22Rv1 (cell line): ENCODE measurements around the gene TBC1D3B.
"Not testable (repeated sequence)": the region's sequence is repeated elsewhere in the genome, so short reads cannot be mapped to it uniquely, and the experiment has no call there.

Experiments
- H3K27ac ChIP-seq: fragments of 450-650 bp; 2 replicates; pipeline ENCODE4 v1.5.1; 2017
- ZFX ChIP-seq: fragments of 450-650 bp; IDR thresholded peaks from 2 replicates; pipeline ENCODE4 v1.6.1; 2017; ENCODE audit warnings: antibody characterized with exemption, borderline replicate concordance
- TF ChIP-seq, protein P1 (sequence below): fragments of 450-650 bp; IDR thresholded peaks from 2 replicates; pipeline ENCODE4 v1.5.1; 2017; ENCODE audit warnings: mild to moderate bottlenecking

TBC1D3B gene

DNA sequence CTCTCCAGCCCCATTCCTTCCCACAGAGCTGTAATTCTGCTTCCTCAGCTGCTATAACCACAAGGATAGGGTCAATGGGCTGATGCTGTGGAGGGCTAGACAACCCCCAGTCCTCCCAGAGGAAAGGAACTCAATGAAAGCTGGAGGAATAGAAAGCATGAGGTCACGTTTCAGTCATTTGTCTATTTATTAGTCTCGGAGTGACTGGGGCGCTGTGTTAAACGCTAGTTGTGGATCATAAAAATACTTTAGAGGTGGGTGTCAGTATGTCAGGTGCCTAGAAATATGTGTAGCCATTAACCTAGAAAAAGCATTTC, 20.9 kb upstream of the TBC1D3B start:
- H3K27ac ChIP-seq: no peak overlapping the region
- TF ChIP-seq, protein P1, sequence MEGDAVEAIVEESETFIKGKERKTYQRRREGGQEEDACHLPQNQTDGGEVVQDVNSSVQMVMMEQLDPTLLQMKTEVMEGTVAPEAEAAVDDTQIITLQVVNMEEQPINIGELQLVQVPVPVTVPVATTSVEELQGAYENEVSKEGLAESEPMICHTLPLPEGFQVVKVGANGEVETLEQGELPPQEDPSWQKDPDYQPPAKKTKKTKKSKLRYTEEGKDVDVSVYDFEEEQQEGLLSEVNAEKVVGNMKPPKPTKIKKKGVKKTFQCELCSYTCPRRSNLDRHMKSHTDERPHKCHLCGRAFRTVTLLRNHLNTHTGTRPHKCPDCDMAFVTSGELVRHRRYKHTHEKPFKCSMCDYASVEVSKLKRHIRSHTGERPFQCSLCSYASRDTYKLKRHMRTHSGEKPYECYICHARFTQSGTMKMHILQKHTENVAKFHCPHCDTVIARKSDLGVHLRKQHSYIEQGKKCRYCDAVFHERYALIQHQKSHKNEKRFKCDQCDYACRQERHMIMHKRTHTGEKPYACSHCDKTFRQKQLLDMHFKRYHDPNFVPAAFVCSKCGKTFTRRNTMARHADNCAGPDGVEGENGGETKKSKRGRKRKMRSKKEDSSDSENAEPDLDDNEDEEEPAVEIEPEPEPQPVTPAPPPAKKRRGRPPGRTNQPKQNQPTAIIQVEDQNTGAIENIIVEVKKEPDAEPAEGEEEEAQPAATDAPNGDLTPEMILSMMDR: no peak
- no peak for TF ChIP-seq ZFX

DNA sequence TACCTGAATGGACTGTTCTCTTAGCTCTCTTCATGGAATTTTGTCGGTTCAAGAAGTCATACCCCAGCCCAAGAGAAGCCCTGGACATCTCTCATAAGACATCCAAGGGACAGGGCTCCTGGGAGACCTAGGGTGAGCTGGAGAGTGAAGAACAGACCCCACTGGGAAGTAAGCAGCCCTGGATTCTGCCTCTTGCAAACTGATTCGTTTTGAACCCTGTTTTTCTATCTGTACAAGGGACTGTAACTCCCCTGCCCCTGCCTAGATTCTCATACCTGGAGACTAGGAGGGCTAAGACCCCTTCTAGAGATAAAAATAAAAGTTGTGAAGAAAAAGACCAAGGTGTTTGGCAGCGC, 19.7 kb upstream of the TBC1D3B start:
- no peak overlapping the region for H3K27ac ChIP-seq
- TF ChIP-seq, protein P1: no peak

DNA sequence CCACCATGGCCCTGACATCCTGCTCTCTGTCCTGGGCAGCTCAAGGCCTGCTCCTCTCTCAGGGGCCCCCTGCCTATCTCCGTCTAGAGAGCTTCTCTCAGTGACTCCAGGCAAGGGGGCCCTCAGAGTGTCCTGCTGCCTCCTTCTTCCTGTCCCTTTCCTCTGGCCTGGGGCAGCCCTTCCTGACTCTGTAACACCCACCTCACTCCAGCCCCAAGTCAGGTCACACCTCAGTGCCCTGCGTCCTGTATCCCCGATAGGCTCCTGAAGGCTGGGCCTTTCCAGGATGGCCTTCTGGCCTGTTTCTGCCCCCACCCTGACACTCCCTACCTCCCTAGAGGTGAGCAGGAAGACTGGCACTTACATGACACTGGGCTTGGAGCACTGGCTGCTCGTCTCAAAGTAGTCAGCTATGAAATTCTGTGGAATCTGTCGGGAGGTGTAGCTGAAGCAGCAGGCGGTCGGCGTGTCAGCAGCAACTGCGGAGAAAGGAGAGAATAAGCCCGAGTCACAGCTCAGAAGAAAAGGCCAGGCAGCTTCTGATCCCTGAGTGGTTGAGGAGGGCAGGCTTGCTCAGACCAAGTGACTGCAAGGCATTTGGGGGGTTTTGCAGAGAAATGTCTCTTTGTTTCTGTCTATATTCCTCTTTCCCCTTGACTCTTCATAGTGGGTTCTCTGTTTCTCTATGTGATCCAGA, 19.1 kb upstream of the TBC1D3B start:
- TF ChIP-seq, protein P1: no peak
- no peak for TF ChIP-seq ZFX

DNA sequence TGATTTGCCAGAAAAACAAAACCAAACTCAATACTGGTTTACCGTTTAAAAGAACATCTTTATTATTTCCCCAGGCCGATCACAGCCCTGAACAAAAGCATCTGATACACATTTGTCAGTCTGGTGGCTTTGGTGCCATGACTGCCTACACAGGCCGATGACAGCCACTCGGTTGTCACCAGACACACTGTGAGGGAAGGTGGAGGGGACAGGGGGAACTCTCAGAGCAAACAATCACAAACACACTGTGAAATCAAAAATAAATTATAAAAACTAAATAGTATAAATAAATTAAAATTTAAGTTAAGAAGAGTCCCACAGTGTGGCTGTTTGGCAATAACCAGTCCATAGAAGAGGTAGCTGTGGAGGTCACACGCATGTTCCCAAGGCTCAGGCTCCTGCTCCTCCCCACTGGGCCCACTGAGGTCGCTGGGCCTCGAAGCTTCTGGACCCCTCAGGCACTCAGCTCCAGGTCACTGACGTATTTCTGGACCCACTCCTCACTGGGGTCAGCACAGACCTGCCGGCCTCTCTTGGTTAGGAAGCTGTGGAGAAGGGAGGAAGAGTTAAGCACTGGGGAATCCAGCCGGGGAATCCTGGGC, 18.5 kb upstream of the TBC1D3B start:
- H3K27ac ChIP-seq: not testable (repeated sequence)

More for the DNA sequence above, 19.1 kb upstream of the TBC1D3B start:
- H3K27ac ChIP-seq: no peak overlapping the region

DNA sequence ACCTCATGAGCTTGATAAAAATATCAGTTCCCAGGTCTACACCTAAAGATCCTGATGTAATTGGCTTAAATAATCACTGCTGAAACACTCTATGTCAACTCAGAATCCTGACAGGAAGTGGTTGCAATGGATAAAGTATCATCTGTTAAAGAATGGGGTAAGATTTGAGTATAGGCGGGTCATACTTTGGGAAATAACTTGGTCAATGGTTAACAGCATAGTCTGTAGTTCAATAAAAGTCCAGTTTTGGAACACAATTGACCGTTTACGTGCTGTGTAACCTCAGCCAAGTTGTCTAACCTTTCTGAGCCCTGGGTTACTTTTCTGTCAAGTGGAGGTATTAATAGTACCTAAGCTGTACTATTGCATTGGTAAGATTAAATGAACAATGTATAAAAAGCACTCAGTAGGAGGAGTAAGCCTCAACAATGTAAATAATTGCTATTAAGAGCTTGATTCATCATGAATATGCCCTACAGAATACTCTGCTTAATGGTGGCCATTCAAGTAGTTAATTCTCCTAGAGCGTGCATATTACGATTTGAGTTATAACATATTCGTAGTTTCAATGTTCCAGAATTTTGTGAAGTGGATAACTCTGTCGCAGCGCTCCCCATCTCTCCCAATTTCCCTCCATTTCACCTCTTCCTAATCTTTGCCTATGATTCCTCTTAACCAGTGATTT, 17.9 kb upstream of the TBC1D3B start:
- not testable (repeated sequence) for H3K27ac ChIP-seq

DNA sequence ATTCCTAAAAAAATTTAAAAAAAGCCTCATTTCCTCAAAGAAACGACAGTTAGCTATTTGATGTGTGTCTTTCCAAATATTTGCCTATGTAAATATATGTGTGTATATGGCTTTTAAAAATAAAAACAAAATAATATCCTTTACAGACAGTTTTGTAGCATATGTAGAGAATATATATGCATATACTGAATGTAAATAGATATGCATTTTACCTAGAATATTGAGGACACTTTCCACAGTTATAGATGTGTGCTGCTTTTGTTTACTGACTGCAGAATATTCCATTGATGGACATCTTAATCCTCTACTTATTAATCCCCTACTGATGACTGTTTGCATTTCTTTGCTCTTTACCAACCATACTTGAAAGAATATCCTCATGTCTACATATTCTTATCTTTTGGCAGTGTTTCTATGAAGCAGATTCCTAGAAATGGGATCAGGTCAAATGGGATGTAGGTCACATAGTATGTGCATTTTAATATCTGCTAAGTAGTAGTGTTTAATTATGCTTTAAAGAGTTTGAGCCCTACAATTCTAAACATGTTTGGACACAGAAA, 16.9 kb upstream of the TBC1D3B start:
- H3K27ac ChIP-seq: no peak overlapping the region
- TF ChIP-seq ZFX: no peak
- TF ChIP-seq, protein P1: no peak

DNA sequence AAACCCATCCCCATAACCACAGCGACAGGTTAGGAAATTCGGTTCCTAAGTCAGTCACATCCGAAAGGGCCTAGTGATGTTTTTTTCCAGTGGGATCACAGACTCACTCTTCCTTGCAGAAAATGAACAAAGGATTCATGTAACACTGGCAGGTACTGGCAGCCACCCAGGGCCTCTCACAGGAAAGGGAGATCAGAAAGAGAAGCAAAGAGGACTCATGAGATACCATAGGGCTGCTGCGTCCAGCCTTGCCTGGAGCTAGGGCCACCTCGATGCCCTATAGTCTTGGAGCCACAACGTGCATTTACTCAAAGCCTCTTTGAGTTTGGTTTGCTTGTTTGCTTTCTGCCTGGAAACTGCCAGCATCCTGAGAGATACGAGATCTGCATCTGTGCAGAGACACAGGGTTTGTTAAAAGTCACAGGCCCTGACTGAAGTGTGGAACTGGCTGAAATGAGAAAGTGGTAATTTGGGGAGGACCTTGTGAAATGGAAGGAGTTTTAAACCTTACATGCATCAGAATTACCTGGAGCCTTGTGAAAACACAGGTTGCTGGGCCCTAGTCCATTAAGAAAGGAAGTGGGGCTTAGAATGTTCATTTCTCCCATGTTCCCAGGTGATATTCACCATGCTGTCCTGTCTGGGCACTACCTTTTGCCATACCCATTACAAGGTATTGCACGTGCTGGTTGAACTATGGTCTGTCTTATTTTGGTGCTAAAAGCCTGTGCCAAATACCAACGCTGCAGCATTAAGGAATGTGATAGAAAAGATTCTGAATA, 14.3 kb upstream of the TBC1D3B start:
- H3K27ac ChIP-seq: not testable (repeated sequence)

DNA sequence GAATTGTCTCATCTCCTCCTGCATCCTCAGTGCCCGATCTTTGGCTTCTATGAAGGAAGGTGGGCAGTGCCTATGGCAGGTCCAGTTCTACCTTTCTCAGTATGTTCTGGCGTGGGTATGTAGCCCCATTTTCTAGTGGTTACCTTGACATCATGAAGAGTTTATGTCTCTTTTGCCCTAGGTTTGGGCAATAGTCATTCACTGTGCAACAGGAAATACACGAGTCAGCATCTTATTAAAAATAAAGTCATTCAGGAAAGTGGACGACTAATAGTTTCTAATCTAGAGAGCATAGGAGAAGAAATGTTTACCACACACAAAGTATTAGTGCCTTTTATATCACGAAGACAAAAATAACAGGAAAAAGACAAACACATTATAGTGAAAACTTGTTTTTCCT, 13.6 kb upstream of the TBC1D3B start:
- H3K27ac ChIP-seq: not testable (repeated sequence)

DNA sequence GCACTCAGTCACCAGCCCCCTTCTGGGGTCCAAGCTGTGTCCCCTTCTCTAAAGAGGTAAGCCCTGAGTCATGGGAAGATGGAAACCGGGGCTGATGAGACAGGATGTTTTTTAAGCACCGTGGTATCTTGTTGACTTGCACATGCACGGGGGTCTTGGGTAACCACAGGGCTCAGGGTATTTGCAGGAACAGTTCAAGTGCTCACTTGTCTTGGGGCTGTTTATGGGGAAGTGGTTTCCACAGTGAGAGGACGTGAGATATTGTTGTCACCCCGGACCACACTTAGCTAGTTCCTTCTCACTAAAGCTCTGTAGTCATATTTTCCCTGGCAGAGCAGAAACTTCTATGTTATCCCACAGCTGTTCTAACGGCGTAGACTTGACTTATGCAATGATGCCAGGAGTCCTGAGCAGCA, 12.5 kb upstream of the TBC1D3B start:
- TF ChIP-seq ZFX: no peak
- TF ChIP-seq, protein P1: no peak
- no peak overlapping the region for H3K27ac ChIP-seq

DNA sequence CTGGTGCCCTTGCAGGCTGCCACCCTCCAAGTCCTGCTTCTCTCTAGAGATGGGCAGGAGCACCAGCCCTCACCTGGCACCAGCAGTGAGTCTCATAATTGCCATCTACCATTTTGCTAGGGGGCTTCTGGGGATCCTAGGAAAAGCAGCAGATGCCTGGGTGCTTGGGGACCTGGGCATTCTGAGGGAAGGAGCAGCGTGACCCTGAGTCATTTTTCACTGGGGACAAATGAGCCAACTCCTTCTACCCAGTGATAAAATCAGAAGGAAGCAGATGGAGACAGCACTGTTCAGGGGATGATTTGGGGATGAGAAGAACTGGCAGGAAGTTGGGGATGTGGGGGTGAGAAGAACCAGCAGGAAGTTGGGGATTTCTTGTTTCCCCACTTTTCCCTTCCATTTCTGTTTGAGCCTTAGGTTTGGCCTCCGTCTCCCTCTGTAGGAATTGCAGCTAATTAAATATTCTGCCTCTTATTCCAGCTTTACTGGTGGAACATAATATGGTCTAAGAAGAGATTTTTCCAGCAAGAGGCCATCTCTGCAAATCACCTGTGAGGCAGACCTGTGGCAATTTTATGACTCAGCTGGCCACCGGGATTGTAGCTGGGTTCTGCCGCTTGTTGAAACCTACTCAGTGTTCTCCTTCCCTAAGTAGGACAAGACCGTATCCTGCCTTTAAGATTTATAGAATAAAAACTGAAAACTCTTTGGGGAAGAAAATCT, 11.7 kb upstream of the TBC1D3B start:
- H3K27ac ChIP-seq: not testable (repeated sequence)

DNA sequence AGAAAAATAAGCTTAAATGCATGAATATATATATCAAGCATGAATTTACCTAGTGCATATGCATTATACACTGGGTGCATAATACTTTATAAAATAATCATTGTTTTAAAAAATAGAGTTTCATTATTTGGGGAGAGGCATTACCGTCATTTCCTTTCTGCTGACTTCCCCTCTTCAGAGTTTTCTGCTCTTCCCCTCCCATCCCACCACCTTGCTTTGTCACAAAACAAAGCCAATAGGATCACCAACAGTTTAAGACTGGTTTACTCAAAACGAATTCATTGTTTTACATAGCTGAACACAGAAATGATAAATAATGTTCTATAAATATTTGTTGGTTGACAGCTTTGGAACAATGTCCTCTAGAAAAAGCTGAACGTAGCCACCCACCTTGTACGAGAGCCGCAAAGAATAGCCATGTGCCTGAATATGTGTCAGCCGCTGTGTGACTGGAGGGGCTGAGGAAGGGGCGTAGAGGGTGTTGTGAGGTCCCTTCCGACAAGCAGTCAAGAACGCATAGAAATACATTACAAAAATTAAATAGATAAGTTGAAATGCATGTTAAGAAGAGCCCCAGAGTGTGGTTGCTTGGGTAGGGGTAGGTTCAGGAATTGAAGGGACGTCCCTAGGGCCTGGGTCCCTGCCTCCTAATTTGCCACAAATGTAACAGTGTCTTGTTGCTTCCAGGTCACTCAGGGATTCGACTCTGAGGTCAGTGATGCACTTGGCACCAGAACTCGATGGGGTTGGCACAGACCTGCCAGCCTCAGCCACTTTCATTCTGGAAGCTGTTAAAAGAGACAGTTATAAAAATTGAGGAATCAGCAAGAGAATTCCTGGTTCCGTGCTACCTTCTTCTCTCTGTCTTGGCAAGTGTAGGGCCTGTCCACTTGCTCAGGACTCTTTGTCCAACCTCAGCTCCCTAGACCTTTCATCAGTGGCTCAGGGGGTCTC, 10.7 kb upstream of the TBC1D3B start:
- H3K27ac ChIP-seq: not testable (repeated sequence)
